Ramos (cell line): Measurements from ENCODE around the gene CELF2.
"Not testable (repeated sequence)": the region's sequence is repeated elsewhere in the genome, so short reads cannot be mapped to it uniquely, and the experiment has no call there.

Experiments
- in situ Hi-C: fragments of 300-500 bp; cut with MboI; formaldehyde crosslinking; loops from one replicate; pipeline ENCODE4 v1.14.3; 2022; ENCODE audit warnings: low sequenced_read_pairs; ENCODE audit not compliant: unreplicated experiment

The CELF2 gene

GRCh38 chr10:11017570-11018431, at the start of gene CELF2:
Gene CELF2, plus strand, starts transcription at chr10:11017872. Its CDS starts 218 bp downstream, at chr10:11018090.
- in situ Hi-C loops: no loop called here

GRCh38 chr10:10968257-10968588, 49.4 kb upstream of the CELF2 start:
- in situ Hi-C loops: no loop called here

- in situ Hi-C loops: no loop called here
These were observed 44.4 kb upstream of the CELF2 start for GRCh38 chr10:10973310-10973709.

DNA sequence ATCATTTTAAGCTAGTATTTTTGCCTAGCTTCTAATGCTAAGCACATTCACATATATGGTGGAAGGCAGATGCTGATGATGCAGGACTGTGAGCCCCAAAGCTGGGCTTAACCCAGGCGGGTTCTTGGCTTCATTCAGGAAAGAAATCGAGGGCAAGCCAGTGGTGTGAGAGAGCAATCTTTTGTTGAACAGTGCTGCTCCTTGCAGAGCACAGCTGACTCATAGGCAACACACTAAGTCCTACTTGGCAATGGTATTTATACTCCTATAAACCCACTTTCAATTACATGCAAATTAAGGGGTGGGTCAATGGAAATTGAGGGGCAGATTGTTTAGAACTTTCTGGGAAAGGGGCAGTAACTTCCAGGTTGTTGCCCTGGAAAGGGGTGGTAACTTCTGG, 42.0 kb upstream of the CELF2 start:
- in situ Hi-C loops: no loop called here

DNA sequence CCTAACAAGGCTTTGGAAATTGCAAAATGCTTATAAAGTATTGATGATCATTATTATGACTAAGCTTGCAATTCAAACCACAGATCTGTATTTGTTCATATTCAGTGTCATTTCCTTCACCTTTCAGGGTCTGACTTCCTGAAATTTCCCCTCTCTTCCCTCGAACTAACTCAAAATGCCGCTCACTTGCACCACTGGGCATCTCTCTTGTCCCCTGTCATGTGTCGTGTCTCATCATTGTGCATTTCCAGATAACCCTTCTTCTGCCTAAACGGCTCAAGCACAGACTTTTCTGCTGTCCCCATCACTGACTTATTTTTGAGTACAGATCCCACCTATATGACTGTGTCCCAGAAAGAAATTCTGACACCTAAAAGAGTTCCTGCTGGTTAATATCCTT, 41.0 kb upstream of the CELF2 start:
- in situ Hi-C loops: no loop called here

- in situ Hi-C loops: no loop called here
These were observed 40.3 kb upstream of the CELF2 start for GRCh38 chr10:10977226-10977956.

DNA sequence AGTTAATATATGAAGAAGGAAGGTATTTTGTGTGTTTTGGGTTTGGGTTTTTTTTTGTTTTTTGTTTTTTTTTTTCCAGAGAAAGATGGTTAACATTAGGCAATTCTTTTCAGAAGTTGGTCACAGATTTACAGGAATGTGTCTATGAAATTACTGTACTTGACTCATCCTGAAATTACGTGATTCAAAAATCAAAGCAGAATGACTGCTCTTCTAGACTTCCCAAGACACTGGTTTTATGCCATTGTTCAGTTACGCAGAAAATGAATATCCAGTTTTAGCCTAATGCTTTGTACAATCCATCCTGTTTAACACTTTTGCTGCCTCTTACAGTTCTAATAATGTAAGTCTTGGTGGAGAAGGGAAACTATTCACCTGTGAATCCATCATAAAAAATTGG, 39.7 kb upstream of the CELF2 start:
- in situ Hi-C loops: no loop called here

DNA sequence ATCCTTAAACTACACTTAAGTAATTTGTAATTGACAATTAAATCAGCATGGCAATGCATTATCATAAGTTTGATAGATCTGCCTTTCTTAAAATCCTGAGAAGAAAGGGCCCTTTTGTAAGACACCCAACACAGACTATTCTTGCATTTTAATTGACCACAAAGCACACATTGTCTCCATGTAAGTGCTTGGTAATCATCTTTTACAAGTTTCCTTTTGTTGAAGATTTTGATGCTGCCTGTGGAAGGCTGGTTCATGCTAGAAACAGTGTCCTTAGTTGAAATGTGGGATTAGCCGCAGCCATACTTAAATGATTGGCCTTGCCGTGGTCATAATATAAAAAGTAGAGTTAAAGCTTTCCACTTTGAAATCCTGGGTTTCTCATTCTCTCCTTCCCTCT, 32.3 kb upstream of the CELF2 start:
- in situ Hi-C loops: no loop called here

GRCh38 chr10:10986606-10987005, 31.1 kb upstream of the CELF2 start:
- in situ Hi-C loops: no loop called here

- in situ Hi-C loops: no loop called here
These were observed 30.6 kb upstream of the CELF2 start for GRCh38 chr10:10987111-10987510.

DNA sequence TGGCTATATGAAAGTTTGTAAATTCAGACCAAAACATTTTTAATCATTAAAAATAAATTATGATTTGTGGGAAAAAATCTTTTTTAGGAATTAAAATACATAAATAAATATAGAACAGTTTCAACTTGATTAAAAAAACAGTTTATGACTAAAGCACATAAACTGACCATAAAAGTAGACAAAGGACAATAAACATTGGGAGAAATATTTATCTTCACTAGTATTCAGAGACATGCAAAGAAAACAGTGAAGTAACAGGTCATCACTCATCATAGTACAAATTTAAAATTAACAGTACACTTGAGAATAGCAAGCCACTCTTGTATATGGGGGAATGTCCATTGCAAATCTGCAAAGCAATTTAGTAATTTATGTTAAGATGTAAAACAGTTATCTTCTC, 28.0 kb upstream of the CELF2 start:
- in situ Hi-C loops: no loop called here

GRCh38 chr10:10991144-10991543, 26.5 kb upstream of the CELF2 start:
- in situ Hi-C loops: no loop called here

GRCh38 chr10:10992072-10992471, 25.6 kb upstream of the CELF2 start:
- in situ Hi-C loops: no loop called here

GRCh38 chr10:10992961-10993714, 24.5 kb upstream of the CELF2 start:
- in situ Hi-C loops: no loop called here

DNA sequence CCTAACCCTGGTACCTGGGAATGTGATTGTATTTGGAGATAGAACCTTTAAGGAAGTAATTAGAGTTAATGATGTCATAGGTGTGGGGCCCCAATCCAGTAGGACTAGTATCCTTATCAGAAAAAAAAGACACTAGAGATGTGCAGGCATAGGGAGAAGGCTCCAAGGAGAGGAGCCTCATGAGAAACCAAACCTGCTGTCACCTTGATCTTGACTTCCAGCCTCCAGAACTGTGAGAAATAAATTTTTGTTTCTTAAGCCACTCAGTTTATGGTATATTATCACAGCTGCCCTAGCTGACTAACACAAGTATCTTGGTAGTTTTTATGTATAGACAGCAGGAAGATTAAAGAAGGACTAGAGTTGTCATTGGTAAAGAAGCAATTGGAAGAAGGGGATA, 23.9 kb upstream of the CELF2 start:
- in situ Hi-C loops: no loop called here

DNA sequence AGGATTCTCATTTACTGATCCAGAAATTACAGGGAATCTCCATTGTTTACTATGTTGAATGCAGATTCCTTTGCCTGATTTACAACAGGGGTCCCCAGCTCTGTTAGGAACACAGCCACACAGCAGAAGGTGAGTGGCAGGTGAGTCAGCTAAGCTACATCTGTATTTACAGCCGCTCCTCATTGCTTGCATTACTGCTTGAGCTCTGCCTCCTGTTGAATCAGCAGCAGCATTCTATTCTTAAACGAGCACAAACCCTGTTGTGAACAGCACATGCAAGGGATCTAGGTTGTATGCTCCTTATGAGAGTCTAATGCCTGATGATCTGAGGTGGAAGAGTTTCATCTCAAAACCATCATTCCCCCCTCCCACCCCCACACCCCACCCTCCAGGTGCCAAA, 23.3 kb upstream of the CELF2 start:
- in situ Hi-C loops: no loop called here

- in situ Hi-C loops: no loop called here
These were observed 22.6 kb upstream of the CELF2 start for GRCh38 chr10:10995120-10995519.

GRCh38 chr10:10996966-10997620, 20.6 kb upstream of the CELF2 start:
- in situ Hi-C loops: no loop called here

- in situ Hi-C loops: not testable (repeated sequence)
These were observed 18.2 kb upstream of the CELF2 start for GRCh38 chr10:10999501-10999900.

DNA sequence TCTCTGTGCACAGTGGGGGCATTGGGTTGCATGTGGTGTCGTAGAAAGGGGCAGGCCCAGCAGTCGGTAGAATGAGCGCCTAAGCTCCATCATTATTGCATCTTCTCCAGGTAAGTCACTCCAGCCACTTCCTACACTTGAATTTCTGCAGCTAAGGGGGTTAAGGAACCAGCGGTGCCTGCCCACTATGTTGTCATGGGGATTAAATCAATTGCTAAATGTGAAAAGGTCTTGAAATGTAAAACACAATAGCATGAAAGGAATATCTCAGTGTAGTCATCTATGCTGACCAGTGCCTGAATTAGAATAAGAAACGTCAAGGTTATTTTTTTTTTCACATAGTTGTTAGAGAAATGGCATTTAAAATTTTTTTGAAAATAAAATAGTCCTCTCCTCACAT, 15.2 kb upstream of the CELF2 start:
- in situ Hi-C loops: no loop called here

- in situ Hi-C loops: no loop called here
These were observed 14.8 kb upstream of the CELF2 start for GRCh38 chr10:11002916-11003315.
